Psoas muscle (tissue), 8 donors: ENCODE data around the gene MIEF1. TPM values are rescaled to one million over a fixed set of nuclear protein-coding genes. Genes with fewer than 3 reads are reported as not detected.

Experiments
- ATAC-seq, 4 donors: fragments of 200-7000 bp; cut with Tn5 transposase; one replicate each; pipeline ENCODE4 v1.9.1; 2020; ENCODE audit warnings: moderate library complexity in 3 of 4, mild to moderate bottlenecking in 2 of 4
- DNase-seq, 2 donors: peaks; one replicate each; pipeline ENCODE4 v3.0.0-alpha.2; 2020
- H3K27ac ChIP-seq: fragments of 200-600 bp; one replicate; pipeline ENCODE4 v1.8.0; 2022
- H3K27me3 ChIP-seq, 3 donors: fragments of 200-600 bp in 1 of 3; one replicate each; pipeline versions ENCODE4 v1.6.1 to v1.8.0; 2013 to 2022; ENCODE audit warnings: low read length in 2 of 3, mild to moderate bottlenecking in 2 of 3, moderate library complexity in 1 of 3; ENCODE audit not compliant: insufficient read depth in 3 of 3
- H3K36me3 ChIP-seq, 2 donors: fragments of 200-600 bp in 1 of 2; one replicate each; pipeline versions ENCODE4 v1.6.1 to v1.8.0; 2013 to 2022; ENCODE audit warnings: low read depth in 1 of 2, mild to moderate bottlenecking in 1 of 2, moderate library complexity in 1 of 2; ENCODE audit not compliant: insufficient read depth in 1 of 2
- H3K4me1 ChIP-seq: fragments of 200-600 bp; one replicate; pipeline ENCODE4 v1.8.0; 2022
- H3K4me3 ChIP-seq: fragments of 200-600 bp; one replicate; pipeline ENCODE4 v1.8.0; 2022; ENCODE audit warnings: mild to moderate bottlenecking
- H3K9me3 ChIP-seq: fragments of 200-600 bp; one replicate; pipeline ENCODE4 v1.8.0; 2022
- CTCF ChIP-seq: fragments of 200-600 bp; IDR thresholded peaks from one replicate; pipeline ENCODE4 v1.8.0; 2022; ENCODE audit warnings: antibody characterized with exemption
- WGBS, 3 donors: extraction: QIAGEN DNeasy Blood & Tissue Kit; methylation state at CpG; one replicate each; pipeline versions ENCODE4 v1.1.6 to v1.1.7; 2013; 5-methylcytosine and 5-hydroxymethylcytosine counted together
- intact Hi-C, 2 donors: fragments of 100-400 bp; cut with DNase I; formaldehyde crosslinking; loops; one replicate each; pipeline versions ENCODE4 v1.11.0 to v1.14.2; 2022
- polyA plus RNA-seq, 3 donors: library from polyadenylated mRNA; stranded (reverse); fragments of 200-250 nt; gene quantifications; one replicate each; pipeline ENCODE4 v1.2.3, GENCODE V29; 2013
- total RNA-seq, 4 donors: library from RNA; stranded (reverse); fragmentation: NEBNext Ultra II Directional in 2 of 4; extraction: Animal tissue kit (Norgen Biotek cat#: 25700) in 2 of 4; gene quantifications; one replicate each; pipeline versions ENCODE4 v1.2.1 to v1.2.4, GENCODE V29; 2021 to 2023
- donor health status: healthy with polysubstance abuse.
- donor health status: DM: no; HTN: no; CAD: no; lungs with moderate emphysema.
- donor health status: Bipolar disorder and iron deficiency.
- donor health status: healthy.
- donor health status: DM: yes; HTN: yes; CAD: no.
- donor health status: DM: no; HTN: no; CAD: no.
- donor health status: DM: no; HTN: no; CAD: no.
- donor health status: DM: yes; HTN: yes; CAD: no.

MIEF1 gene
- total and polyA plus RNA-seq, 7 donors = 7.4 to 20.9 (median 14.0) TPM

- Histone ChIP-seq H3K9me3 (no peaks in the 10 kb centered on the region), H3K4me3 (no peak overlapping the region), H3K27me3 (no peaks in the 10 kb centered on the region), H3K4me1 (no peaks in the 10 kb centered on the region), H3K36me3 (no peaks in the 10 kb centered on the region), H3K27ac (no peak overlapping the region)
- 51 to 60% (median 57%) methylated on average over 9 of the region's 9 CpGs for whole genome bisulfite sequencing, 3 donors
- intact Hi-C loops = no loop called here
- ATAC-seq (no peak), DNase-seq (no peak)
- no peak for TF ChIP-seq CTCF
Measured at GRCh38 chr22:39477542-39477941, 24.5 kb upstream of the MIEF1 start.

GRCh38 chr22:39478441-39478850 lies 23.6 kb upstream of the MIEF1 start:
- peak in 3 of 4 donors; percentile 32 to 51 (median 39) for ATAC-seq
- Histone ChIP-seq H3K36me3 (no peaks in the 10 kb centered on the region), H3K27ac (no peak overlapping the region), H3K27me3 (no peaks in the 10 kb centered on the region), H3K4me1 (no peaks in the 10 kb centered on the region), H3K4me3 (no peak overlapping the region), H3K9me3 (no peaks in the 10 kb centered on the region)
- WGBS, 3 donors = 24 to 34% (median 25%) methylated on average over 9 of the region's 9 CpGs
- no peak for TF ChIP-seq CTCF
- intact Hi-C loops = no loop called here
- peak in 1 of 2 donors; percentile 55 for DNase-seq

GRCh38 chr22:39479254-39479653 lies 22.8 kb upstream of the MIEF1 start:
- H3K4me3 ChIP-seq = no peak overlapping the region
- DNase-seq = no peak
- intact Hi-C loops = no loop called here
- no peaks in the 10 kb centered on the region for H3K4me1 ChIP-seq
- no peaks in the 10 kb centered on the region for H3K9me3 ChIP-seq
- 74 to 81% (median 78%) methylated on average over 3 of the region's 3 CpGs for WGBS, 3 donors
- H3K27ac ChIP-seq = no peak overlapping the region
- TF ChIP-seq CTCF = no peak
- no peak for ATAC-seq
- no peaks in the 10 kb centered on the region for H3K27me3 ChIP-seq
- no peaks in the 10 kb centered on the region for H3K36me3 ChIP-seq

GRCh38 chr22:39480557-39480956 lies 21.5 kb upstream of the MIEF1 start:
- ATAC-seq = no peak

More at GRCh38 chr22:39480557-39480956, 21.5 kb upstream of the MIEF1 start:
- no peak for TF ChIP-seq CTCF
- H3K27ac ChIP-seq = no peak overlapping the region
- intact Hi-C loops = no loop called here
- no peak for DNase-seq
- 71 to 89% (median 83%) methylated on average over 1 of the region's 1 CpG for WGBS, 3 donors
- H3K4me1 ChIP-seq = no peaks in the 10 kb centered on the region
- H3K9me3 ChIP-seq = no peaks in the 10 kb centered on the region
- H3K27me3 ChIP-seq = no peaks in the 10 kb centered on the region
- H3K4me3 ChIP-seq = no peak overlapping the region
- no peaks in the 10 kb centered on the region for H3K36me3 ChIP-seq
